ENCODE data around the gene MROH2A. TPM values are rescaled to one million over a fixed set of nuclear protein-coding genes. Genes with fewer than 3 reads are reported as not detected.

Gene MROH2A
- total RNA-seq, 1 donor = not detected

DNA sequence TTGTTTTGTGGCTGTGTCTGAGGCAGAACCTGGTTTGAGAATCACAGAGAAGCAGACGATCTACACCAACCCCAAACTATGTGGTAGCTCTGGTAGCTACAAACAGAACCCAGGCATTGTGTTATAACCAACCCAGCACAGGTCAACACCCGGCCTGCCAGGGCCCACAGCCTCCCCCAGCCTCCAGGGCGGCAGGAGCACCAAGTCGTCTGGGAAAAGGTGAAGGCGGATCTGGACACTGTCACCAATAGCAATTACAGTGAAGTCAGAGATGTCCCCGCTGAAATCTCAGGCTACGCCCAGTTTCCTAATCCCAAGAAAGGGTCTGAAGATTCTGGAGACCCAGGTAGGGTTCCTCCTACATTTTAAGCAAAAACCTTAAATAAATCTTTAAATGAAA is 72.6 kb downstream of the MROH2A start:
- TF ChIP-seq, protein P1, sequence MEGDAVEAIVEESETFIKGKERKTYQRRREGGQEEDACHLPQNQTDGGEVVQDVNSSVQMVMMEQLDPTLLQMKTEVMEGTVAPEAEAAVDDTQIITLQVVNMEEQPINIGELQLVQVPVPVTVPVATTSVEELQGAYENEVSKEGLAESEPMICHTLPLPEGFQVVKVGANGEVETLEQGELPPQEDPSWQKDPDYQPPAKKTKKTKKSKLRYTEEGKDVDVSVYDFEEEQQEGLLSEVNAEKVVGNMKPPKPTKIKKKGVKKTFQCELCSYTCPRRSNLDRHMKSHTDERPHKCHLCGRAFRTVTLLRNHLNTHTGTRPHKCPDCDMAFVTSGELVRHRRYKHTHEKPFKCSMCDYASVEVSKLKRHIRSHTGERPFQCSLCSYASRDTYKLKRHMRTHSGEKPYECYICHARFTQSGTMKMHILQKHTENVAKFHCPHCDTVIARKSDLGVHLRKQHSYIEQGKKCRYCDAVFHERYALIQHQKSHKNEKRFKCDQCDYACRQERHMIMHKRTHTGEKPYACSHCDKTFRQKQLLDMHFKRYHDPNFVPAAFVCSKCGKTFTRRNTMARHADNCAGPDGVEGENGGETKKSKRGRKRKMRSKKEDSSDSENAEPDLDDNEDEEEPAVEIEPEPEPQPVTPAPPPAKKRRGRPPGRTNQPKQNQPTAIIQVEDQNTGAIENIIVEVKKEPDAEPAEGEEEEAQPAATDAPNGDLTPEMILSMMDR (IDR thresholded peaks at IDR 0.05; ENCODE audit: insufficient read depth, low read depth, low read length) = no peak
- DNase-seq (ENCODE audit: low read depth) = no peak
- no peak overlapping the region for H3K4me3 ChIP-seq (ENCODE audit: low read depth, low read length)

GRCh38 chr2:233851169-233851568 is 73.0 kb downstream of the MROH2A start:
- TF ChIP-seq, protein P1 (IDR thresholded peaks at IDR 0.05; ENCODE audit: insufficient read depth, low read depth, low read length) = no peak
- H3K4me3 ChIP-seq (ENCODE audit: low read depth, low read length) = no peak overlapping the region
- DNase-seq (ENCODE audit: low read depth) = no peak

DNA sequence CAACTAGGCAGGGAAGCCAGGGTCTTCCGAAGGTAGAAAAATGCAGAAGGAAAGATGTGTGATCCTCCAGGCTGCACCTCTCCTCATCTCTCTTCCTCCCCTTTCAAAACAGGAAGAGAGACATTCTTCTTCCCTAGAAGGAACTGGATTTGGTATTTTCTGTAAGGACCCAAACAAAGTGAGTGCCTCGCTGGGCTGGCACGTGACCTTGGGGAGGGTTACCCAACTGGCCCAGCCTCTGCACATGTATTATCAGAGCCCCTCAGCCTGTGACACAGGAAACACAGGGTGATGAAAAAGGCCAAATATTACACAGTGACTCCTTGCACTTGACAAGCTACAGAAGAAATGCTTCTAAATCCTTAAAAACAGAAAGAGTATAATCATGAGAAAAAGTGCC is 73.9 kb downstream of the MROH2A start:
- DNase-seq (ENCODE audit: low read depth) = no peak
- H3K4me3 ChIP-seq (ENCODE audit: low read depth, low read length) = peak overlapping the region; percentile 78
- TF ChIP-seq, protein P1 (IDR thresholded peaks at IDR 0.05; ENCODE audit: insufficient read depth, low read depth, low read length) = no peak

DNA sequence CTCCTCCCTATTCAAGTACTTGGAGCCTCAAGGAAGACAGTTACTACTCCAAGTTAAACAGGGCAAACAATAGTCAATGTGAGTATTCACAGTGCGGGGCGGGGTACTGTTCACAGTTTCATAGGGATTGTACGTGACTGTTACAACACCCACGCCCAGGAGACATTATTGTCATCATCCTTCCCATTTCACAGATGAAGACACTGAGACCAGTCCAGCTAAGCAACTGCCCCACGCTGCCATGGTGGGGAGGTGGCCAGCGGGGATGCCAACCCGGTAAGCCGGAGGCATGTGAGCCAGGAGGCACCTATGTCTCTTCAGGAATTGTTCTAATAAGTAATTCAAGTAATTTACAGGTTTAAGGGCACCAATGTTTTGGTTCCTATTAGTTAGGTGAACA is 75.2 kb downstream of the MROH2A start:
- TF ChIP-seq, protein P1 (IDR thresholded peaks at IDR 0.05; ENCODE audit: insufficient read depth, low read depth, low read length) = no peak
- DNase-seq (ENCODE audit: low read depth) = no peak
- H3K4me3 ChIP-seq (ENCODE audit: low read depth, low read length) = peak overlapping the region; percentile 78

GRCh38 chr2:233853883-233854240 is 75.7 kb downstream of the MROH2A start:
- peak overlapping the region; percentile 78 for H3K4me3 ChIP-seq (ENCODE audit: low read depth, low read length)
- TF ChIP-seq, protein P1 (IDR thresholded peaks at IDR 0.05; ENCODE audit: insufficient read depth, low read depth, low read length) = no peak
- no peak for DNase-seq (ENCODE audit: low read depth)

DNA sequence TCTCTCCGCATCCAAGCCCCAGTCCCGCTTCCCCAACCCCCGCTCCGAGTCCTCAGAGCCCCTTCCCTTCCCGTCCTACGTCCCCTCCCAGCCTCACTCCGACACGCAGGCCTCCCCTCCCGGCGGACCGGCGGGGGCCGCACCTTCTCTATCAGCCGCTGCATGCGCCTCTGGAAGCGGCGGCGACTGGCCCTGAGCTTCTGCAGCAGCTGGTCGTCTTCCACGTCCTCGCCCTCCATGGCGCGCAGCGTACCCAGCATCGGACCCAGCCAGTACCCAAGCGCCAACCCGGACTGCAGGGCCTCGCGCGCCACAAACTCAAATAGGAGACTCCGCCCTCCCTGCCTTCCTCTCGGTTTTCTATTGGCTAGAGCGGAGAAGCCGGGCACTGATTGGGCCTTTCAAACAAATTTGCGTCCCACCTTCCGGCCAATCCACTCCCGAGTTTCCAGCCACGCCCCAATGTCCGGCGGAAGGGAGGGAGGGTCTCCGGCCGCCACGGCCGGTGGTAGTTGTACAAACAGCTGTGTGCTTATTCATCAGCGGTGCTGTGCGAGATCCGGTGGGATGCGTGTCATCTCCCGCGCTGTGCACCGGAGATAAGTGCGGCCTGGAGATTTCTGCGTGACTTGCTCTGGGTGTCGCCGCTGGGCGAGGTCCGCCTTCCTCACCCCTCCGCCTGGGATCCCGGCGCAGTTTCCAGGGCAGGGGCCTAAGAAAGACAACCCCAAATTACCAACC is 76.3 kb downstream of the MROH2A start, which contains the start of gene HJURP:
HJURP (minus strand) TSS at position 295 of the 741 bp plus-strand sequence; CDS start at position 260, 35 bp downstream.
- peak within 1 kb of the TSS; percentile 78 for H3K4me3 ChIP-seq (ENCODE audit: low read depth, low read length)
- TF ChIP-seq, protein P1 (IDR thresholded peaks at IDR 0.05; ENCODE audit: insufficient read depth, low read depth, low read length) = no peak
- DNase-seq (ENCODE audit: low read depth) = peak; percentile 96

GRCh38 chr2:233855345-233855744 is 77.2 kb downstream of the MROH2A start:
- DNase-seq (ENCODE audit: low read depth) = no peak
- TF ChIP-seq, protein P1 (IDR thresholded peaks at IDR 0.05; ENCODE audit: insufficient read depth, low read depth, low read length) = no peak
- H3K4me3 ChIP-seq (ENCODE audit: low read depth, low read length) = no peak overlapping the region

All from fibroblast of villous mesenchyme (primary cell).